GM19455 (cell line): ENCODE data around the gene SLC1A4.
"Not testable (repeated sequence)": the region's sequence is repeated elsewhere in the genome, so short reads cannot be mapped to it uniquely, and the experiment has no call there.

ENCODE experiments used
- ATAC-seq: cut with Tn5 transposase; IDR thresholded peaks from one replicate; pipeline ENCODE4 v1.9.1; 2021; ENCODE audit not compliant: unreplicated experiment

The SLC1A4 gene

GRCh38 chr2:64963719-64964118 is 25.5 kb upstream of the SLC1A4 start:
- no peak for ATAC-seq

- no peak for ATAC-seq
These were observed 23.2 kb upstream of the SLC1A4 start for GRCh38 chr2:64966017-64966416.

DNA sequence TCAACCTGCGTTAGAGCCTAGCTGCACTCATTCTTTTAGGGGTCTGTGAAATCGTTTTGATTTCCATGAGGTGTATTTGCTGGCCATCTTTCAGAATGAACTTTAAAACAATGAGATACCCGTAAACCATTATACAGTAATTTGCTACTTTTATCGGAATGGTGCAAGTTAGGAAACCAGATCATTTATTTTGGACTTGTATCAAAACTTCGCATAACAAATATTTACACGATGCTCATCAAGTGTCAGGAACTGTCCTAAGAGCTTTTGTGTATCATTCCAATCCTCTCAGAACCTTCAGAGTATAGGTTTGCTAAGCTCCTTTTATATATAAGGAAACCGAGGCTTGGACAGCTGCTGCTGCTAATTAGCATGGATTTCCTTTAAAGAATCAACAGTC is 22.4 kb upstream of the SLC1A4 start:
- no peak for ATAC-seq

GRCh38 chr2:64967601-64968000 is 21.6 kb upstream of the SLC1A4 start:
- ATAC-seq = no peak

DNA sequence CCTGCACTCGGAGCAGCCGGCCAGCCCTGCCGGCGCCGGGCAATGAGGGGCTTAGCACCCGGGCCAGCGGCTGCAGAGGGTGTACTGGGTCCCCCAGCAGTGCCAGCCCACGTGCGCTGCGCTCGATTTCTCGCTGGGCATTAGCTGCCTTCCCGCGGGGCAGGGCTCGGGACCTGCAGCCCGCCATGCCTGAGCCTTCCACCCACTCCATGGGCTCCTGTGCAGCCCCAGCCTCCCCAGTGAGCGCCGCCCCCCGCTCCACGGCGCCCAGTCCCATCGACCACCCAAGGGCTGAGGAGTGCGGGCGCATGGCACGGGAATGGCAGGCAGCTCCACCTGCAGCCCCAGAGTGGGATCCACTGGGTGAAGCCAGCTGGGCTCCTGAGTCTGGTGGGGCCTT is 20.1 kb upstream of the SLC1A4 start:
- ATAC-seq = not testable (repeated sequence)

DNA sequence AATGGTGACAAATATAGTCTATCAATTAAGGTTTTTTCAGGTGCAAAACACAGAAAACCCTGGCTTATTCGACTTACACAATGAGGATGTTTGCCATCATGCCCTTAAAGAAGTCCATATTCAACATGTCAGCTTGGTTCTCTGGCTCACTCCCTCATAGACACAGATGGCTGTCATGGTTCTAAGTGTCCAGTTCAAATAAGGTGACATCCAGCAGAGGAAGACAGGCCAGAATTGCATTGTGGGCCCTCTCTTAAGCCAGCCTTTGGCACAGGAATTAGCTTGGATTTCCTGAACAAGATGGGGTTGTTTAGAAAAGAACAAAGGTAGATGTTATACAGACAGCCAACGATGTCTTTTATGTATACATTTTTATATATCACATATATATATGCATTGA is 18.7 kb upstream of the SLC1A4 start:
- ATAC-seq = no peak

GRCh38 chr2:64972426-64972825 is 16.8 kb upstream of the SLC1A4 start:
- no peak for ATAC-seq

- ATAC-seq = no peak
These were observed 16.3 kb upstream of the SLC1A4 start for GRCh38 chr2:64972876-64973275.

GRCh38 chr2:64975232-64975821 is 13.9 kb upstream of the SLC1A4 start:
- ATAC-seq = no peak

GRCh38 chr2:64976276-64976675 is 12.9 kb upstream of the SLC1A4 start:
- ATAC-seq = no peak

GRCh38 chr2:64978514-64979268 is 10.5 kb upstream of the SLC1A4 start:
- no peak for ATAC-seq

DNA sequence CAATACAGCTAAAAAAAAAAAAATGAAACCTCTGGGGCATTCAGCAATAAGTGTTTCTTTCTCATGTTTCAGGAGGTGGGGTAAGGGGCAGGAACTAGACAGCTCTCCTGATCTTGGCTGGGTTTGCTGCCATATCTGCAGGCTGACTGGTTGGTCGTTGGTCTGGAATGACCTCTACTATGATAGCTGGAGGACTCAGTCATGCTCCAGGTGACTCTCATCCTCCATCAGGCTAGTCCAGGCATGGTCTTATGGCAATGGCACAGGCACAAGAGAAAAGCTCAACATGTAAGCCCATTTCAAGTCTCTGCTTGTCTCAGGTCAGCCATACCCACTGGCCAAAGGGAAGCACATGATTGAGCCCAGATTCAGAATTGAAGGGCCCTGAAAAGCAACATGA is 9.5 kb upstream of the SLC1A4 start:
- ATAC-seq = no peak

DNA sequence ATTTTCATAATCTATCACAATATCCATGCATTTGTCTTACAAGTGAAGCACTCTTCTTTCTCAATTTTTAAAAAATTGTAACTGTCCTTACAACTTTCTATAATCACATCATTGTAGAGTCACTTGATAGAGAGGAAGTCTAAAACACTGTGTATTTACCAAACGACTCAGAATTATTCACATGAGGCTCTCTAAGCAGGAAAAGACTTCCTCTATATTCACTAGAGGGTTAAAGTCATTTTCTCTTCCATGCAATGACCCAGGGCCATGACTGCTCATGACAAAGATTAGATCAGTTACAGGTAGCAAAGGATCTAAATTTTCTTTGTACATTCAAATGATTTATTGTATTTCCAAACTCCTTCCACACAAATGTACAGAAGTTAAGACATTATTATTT is 9.0 kb upstream of the SLC1A4 start:
- no peak for ATAC-seq

DNA sequence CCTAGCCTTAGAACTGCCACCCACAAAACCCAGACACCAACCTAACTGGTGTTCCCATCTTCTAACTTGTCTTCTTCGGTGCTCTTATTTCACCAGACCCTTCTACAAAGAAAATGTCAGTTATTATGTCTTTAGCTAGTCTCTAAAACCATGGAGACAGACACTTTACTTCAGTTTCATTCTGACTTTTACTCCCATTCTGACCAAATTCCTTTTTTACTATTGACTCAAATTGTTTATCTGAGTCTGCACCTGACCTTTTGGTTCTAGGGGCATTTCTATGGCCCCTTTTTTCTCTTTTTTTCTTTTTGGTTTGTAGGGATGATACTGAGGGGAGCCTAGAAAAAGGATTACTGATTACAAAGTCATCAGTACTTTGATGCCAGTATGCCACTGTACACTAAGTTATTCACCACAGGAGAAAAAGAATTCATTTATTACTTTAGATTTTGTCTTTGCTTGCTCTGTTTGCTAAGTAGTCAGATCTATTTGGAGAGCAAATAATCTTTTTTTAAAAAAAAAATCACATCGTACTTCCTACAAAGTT is 6.8 kb upstream of the SLC1A4 start:
- ATAC-seq = peak; percentile 66

- ATAC-seq = no peak
These were observed 6.3 kb upstream of the SLC1A4 start for GRCh38 chr2:64982932-64983331.

DNA sequence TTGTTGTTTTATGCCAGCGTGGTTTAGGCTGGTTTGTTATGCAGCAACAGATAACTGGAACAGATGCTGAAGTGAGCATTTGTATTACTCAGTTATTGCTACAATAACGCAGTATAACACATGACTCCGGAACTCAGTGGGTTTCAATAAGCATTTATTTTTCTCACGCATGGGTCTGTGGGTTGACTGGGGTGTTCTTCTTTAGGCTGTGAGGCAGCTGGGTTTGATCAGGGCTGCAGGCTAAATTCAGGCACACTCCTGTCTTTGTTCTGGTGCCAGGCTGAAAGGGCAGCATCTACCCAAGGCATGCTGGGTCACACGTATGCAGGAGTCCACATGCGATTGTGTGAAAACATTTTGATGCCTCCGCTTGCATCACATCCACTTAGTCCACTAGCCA is 3.8 kb upstream of the SLC1A4 start:
- no peak for ATAC-seq

DNA sequence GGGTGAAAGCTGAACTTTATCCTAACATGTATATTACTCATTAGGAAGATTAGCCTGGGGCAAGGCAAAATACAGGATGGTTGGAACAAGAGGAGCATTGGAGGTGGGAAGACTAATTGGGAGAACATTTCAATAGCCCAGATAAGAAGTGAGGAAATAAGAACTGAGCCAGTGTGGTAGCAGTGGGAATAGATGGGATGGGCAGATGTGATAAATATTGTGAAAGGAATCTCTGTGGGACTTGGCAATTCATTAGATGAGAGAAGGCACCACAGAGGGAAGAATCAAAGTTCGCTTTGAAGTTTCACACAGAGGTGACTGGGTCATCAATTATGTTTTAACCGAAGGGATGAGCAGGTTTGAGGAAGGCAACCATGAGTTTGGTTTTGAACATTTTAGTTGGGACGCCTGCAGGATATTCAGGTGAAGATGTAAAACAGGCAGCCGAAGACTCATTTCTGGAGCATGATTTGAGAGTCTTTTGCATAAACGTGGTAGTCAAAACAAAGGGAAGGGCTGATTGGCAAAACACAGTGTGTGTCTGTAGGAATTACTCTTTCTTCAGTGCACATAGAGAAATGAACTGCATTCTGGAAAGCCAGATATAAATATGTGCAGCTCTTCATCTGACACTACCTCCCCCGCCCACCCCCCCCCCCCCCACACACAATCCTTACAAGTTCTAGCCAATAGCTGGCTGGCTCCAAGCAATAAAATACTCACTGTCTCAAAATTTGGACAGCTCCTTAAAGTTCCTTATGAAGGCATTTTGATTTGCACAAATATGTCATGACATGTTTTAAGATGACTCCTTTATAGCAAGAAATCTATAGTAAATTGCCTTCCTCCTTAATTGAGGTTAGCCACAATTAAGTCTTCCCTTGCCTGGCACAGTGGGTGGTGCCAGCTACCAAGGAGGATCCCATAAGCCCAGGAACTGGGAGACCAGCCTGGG is 1.9 kb upstream of the SLC1A4 start:
- no peak for ATAC-seq

DNA sequence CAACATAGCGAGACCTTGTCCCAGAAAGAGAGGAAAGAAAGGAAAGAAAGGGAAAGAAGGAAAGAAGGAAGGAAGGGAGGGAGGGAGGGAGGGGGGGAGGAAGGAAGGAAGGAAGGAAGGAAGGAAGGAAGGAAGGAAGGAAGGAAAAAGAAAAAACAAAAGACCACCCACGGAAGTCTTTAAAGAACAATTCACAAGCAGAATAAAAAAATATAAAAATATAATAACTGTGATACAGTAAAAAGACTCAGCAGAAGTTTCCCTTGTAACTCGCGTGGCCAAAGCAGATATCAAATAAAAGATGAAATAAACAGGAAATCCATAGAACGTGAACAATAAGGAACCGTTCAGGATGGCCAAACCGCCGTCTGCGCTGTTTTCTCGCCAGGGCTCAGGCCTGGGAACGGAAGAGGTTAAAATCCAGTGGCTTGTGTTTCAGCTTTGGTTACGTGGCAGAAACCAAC is 1.2 kb upstream of the SLC1A4 start:
- no peak for ATAC-seq

- peak; percentile 35 for ATAC-seq
These were observed 626 bp upstream of the SLC1A4 start for GRCh38 chr2:64988420-64989125.

- ATAC-seq = no peak
These were observed 899 bp downstream of the SLC1A4 start for GRCh38 chr2:64989982-64990614.
